Measurements from ENCODE around the gene LOXL1. TPM values are rescaled to one million over a fixed set of nuclear protein-coding genes. Genes with fewer than 3 reads are reported as not detected.

Gene LOXL1
- total and polyA plus RNA-seq, 2 of the 13 experiments (the other 11 are each of a cell fraction or from before 2014, with no cell fraction given) = 0.51 to 1.3 TPM

DNA sequence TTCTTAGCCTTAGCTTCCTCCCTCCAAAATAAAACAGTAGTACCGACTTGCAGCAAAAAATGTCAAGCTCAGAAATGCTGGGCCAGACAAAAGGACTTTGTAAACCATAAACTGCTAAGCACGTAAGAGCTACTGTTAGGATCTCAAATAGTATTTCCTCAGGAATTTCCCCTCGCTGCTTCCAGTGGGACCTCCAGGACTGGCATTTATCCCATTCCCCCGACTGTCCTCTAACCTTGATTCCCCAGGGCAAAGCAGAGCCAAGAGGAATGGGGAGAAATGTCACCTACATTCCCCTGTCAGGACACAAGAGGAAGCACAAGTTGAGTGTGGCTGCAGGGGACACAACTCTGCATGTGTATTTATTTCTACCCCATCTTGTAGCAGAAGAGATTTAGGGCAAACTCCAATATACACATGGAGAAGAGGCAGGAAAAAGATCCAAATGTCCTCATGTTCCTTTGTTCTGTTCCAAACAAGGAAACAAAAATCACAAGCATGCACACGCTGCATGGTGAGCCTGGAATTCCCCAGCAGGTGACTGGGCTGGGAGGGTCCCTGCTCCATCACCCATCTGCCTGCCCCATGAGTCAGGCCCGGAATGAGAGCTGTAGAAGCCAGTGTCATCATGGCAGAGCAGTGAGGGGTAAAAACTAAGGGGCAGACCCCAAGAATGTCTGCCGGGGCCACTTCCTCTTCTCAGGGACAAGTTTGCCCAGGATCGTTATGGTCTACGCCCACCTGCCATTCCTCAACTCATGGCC, 61.6 kb downstream of the LOXL1 start:
- Histone ChIP-seq H3K4me2 (ENCODE audit: low read depth, low read length) (no peak overlapping the region), H3K9me3 (ENCODE audit: low read length) (no peaks in the 10 kb centered on the region), H3K4me3 (replicated peaks in 1 of 3; ENCODE audit: insufficient read depth in 1 of 3, low read depth in 2 of 3, low read length in 3 of 3) (no peak overlapping the region), H4K20me1 (ENCODE audit: insufficient read depth, low read length) (no peaks in the 10 kb centered on the region), H3K27me3 (ENCODE audit: control insufficient read depth in 1 of 2, insufficient read depth in 2 of 2, low read length in 2 of 2) (no peaks in the 10 kb centered on the region), H3K79me2 (ENCODE audit: insufficient read depth, low read length) (no peaks in the 10 kb centered on the region), H3K9ac (ENCODE audit: insufficient read depth, low read depth, low read length) (no peak overlapping the region), H2AFZ (ENCODE audit: low read length) (no peak overlapping the region), H3K27ac (ENCODE audit: extremely low read length, insufficient read depth, low read length) (no peak overlapping the region), H3K36me3 (replicated peaks in 1 of 2; ENCODE audit: control insufficient read depth in 1 of 2, insufficient read depth in 2 of 2, low read length in 2 of 2) (no peaks in the 10 kb centered on the region; a peak in 1 of 5 replicates), H3K4me1 (ENCODE audit: insufficient read depth, low read length) (peaks cover 18% of the 10 kb centered on the region)
- no TSS peak for BruUV-seq (replicated peaks)
- no peak for ATAC-seq
- ChIA-PET POLR2A (no interaction called here), CTCF (ENCODE audit: low intra/inter-chr PET ratio, low total read pairs) (no interaction called here)
- FAIRE-seq = no peak
- DNase-seq (ENCODE audit: low spot score) = no peak
- 76% methylated on average over 8 of the region's 9 CpGs for WGBS (ENCODE audit: low lambda C conversion rate)
- in situ Hi-C loops (cut with HindIII; ENCODE audit: extremely low pct_ligation_motif_present, low pct_unique_long_range_greater_than_20kb) = no loop called here
- no peak for TF ChIP-seq SOX13 (IDR thresholded peaks at IDR 0.05)
- TF ChIP-seq SOX13 (CRISPR knock-in tag; conservative IDR thresholded peaks at IDR 0.05 in 1 of 2, IDR thresholded peaks at IDR 0.05 in 1 of 2) = no peak
- no peak for TF ChIP-seq ZNF232 (CRISPR knock-in tag; IDR thresholded peaks at IDR 0.05; ENCODE audit: borderline replicate concordance)
- TF ChIP-seq NR0B2 (CRISPR knock-in tag; IDR thresholded peaks at IDR 0.05) = no peak
- TF ChIP-seq ZNF703 (CRISPR knock-in tag; IDR thresholded peaks at IDR 0.05; ENCODE audit: borderline replicate concordance) = no peak
- no peak for TF ChIP-seq PITX1 (CRISPR knock-in tag; IDR thresholded peaks at IDR 0.05)
- TF ChIP-seq MED13 (CRISPR knock-in tag; IDR thresholded peaks at IDR 0.05) = no peak
- TF ChIP-seq HNRNPUL1 (IDR thresholded peaks at IDR 0.05; ENCODE audit: low read depth, low read length) = no peak
- no peak for TF ChIP-seq MBD4 (IDR thresholded peaks at IDR 0.05; ENCODE audit: borderline replicate concordance, low read length)
- intact Hi-C loops (cut with micrococcal nuclease; ENCODE audit: unreplicated experiment) = no loop called here
